ENCODE results near the gene PIK3R3. TPM values are rescaled to one million over a fixed set of nuclear protein-coding genes. Genes with fewer than 3 reads are reported as not detected.

The PIK3R3 gene
- total RNA-seq, 1 experiment from 2014 or later: 9.0 TPM

DNA sequence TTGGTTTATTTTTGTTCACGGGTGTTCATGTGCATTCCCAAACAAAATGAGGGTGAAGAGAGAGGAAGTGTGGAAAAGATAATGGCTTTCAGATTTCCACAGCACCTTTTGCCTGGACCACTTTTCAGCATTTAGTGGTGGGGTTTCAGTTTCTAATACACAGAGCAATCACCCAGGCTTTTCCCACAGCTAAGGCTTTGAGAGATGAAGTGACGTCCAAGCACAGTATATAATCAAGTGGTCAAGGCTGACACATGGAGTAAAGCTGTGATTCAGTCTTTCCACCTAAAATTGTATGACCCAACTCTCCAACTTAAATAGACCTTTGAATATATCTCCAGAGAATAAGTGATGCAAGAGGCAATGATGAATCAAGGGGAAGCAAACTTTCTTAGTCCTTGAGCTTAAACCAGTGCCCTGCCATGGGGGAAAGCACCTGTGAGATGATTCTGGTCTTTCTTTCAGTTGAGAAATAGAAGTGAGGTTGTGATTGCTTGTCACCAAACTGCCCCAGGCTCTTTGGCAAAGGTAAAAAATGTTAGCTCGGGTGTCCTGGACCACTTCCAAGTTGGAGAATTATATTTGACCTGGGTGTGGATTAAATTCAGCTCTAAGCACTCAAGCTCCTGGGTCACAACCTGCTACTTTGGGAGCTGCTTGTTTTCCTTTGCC lies 2.4 kb upstream of the PIK3R3 start:
- no peak overlapping the region for H3K27ac Mint-ChIP-seq
- ChIA-PET CTCF (interaction anchor here (2.0 kb wide), 1 partner anchor 89 kb away, joined by 8 read pairs; no protein-coding TSS in a partner anchor), POLR2A (interaction anchor here (0.7 kb wide), 1 partner anchor 129 kb away, joined by 3 read pairs; no protein-coding TSS in a partner anchor)
- no peak for ATAC-seq
- TF ChIP-seq ESRRA (CRISPR knock-in tag; IDR thresholded peaks at IDR 0.05; ENCODE audit: borderline replicate concordance) (no peak), IRF2 (CRISPR knock-in tag; IDR thresholded peaks at IDR 0.05; ENCODE audit: borderline replicate concordance, low read depth) (no peak), NFATC4 (CRISPR knock-in tag; IDR thresholded peaks at IDR 0.05) (no peak), TP53 (CRISPR knock-in tag; IDR thresholded peaks at IDR 0.05) (no peak), NR3C1 (CRISPR knock-in tag; conservative IDR thresholded peaks at IDR 0.05; ENCODE audit: low read depth) (no peak), RORB (CRISPR knock-in tag; IDR thresholded peaks at IDR 0.05) (no peak), ZSCAN18 (CRISPR knock-in tag; IDR thresholded peaks at IDR 0.05) (no peak), SMAD4 (CRISPR knock-in tag; IDR thresholded peaks at IDR 0.05) (no peak), ZNF138 (CRISPR knock-in tag; conservative IDR thresholded peaks at IDR 0.05) (no peak)
- TF ChIP-seq, protein P1, sequence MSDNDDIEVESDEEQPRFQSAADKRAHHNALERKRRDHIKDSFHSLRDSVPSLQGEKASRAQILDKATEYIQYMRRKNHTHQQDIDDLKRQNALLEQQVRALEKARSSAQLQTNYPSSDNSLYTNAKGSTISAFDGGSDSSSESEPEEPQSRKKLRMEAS (CRISPR knock-in tag; IDR thresholded peaks at IDR 0.05): no peak
- TF ChIP-seq, protein P2, sequence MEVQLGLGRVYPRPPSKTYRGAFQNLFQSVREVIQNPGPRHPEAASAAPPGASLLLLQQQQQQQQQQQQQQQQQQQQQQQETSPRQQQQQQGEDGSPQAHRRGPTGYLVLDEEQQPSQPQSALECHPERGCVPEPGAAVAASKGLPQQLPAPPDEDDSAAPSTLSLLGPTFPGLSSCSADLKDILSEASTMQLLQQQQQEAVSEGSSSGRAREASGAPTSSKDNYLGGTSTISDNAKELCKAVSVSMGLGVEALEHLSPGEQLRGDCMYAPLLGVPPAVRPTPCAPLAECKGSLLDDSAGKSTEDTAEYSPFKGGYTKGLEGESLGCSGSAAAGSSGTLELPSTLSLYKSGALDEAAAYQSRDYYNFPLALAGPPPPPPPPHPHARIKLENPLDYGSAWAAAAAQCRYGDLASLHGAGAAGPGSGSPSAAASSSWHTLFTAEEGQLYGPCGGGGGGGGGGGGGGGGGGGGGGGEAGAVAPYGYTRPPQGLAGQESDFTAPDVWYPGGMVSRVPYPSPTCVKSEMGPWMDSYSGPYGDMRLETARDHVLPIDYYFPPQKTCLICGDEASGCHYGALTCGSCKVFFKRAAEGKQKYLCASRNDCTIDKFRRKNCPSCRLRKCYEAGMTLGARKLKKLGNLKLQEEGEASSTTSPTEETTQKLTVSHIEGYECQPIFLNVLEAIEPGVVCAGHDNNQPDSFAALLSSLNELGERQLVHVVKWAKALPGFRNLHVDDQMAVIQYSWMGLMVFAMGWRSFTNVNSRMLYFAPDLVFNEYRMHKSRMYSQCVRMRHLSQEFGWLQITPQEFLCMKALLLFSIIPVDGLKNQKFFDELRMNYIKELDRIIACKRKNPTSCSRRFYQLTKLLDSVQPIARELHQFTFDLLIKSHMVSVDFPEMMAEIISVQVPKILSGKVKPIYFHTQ (CRISPR knock-in tag; IDR thresholded peaks at IDR 0.05): no peak
- TF ChIP-seq, protein P3, sequence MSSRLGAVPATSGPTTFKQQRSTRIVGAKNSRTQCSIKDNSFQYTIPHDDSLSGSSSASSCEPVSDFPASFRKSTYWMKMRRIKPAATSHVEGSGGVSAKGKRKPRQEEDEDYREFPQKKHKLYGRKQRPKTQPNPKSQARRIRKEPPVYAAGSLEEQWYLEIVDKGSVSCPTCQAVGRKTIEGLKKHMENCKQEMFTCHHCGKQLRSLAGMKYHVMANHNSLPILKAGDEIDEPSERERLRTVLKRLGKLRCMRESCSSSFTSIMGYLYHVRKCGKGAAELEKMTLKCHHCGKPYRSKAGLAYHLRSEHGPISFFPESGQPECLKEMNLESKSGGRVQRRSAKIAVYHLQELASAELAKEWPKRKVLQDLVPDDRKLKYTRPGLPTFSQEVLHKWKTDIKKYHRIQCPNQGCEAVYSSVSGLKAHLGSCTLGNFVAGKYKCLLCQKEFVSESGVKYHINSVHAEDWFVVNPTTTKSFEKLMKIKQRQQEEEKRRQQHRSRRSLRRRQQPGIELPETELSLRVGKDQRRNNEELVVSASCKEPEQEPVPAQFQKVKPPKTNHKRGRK (CRISPR knock-in tag; IDR thresholded peaks at IDR 0.05; ENCODE audit: borderline replicate concordance): no peak
- TF ChIP-seq, protein P4, sequence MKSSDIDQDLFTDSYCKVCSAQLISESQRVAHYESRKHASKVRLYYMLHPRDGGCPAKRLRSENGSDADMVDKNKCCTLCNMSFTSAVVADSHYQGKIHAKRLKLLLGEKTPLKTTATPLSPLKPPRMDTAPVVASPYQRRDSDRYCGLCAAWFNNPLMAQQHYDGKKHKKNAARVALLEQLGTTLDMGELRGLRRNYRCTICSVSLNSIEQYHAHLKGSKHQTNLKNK (CRISPR knock-in tag; IDR thresholded peaks at IDR 0.05): no peak
- H3K27me3 Mint-ChIP-seq (ENCODE audit: low read depth): peaks cover 36% of the 10 kb centered on the region
- DNase-seq (ENCODE audit: low spot score): no peak
- H3K4me3 Mint-ChIP-seq: no peak overlapping the region
- no peaks in the 10 kb centered on the region for H3K36me3 Mint-ChIP-seq
- H3K9me3 Mint-ChIP-seq: no peaks in the 10 kb centered on the region
- peaks cover 23% of the 10 kb centered on the region for H3K4me1 Mint-ChIP-seq

DNA sequence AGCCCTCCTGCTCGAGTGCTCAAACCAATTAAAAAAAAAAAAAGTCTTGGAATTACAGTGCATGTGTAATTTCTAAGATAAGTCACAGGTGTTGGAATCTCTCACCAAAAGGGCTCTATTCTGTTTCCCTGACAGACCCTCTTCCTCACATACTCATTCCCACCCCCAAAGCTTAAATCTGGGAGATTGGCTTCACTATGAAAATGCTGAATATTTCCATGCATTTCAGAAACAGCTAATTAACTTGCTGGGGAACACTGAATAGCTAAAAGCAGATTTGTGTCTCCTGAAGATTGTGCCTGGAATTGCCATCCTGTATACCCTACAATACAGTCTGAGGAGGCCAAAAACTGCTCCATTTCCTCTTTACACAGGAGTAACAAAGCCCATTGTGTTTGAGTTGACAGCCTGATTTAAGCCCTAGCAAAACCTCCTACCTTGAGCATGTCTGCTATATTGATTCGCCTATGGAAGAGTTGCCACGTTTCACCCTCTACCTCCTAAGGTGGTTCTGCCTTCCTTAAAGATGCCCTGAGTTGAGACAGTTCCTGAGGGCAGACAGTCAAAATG lies 1.4 kb upstream of the PIK3R3 start:
- Mint-ChIP-seq H3K27me3 (ENCODE audit: low read depth) (peaks cover 36% of the 10 kb centered on the region), H3K36me3 (no peaks in the 10 kb centered on the region), H3K27ac (peak overlapping the region; percentile 100), H3K9me3 (no peaks in the 10 kb centered on the region), H3K4me1 (peaks cover 27% of the 10 kb centered on the region), H3K4me3 (peak overlapping the region; percentile 90)
- POLR2A ChIA-PET: no interaction called here
- ATAC-seq: no peak
- CTCF ChIA-PET: interaction anchor here (0.7 to 2.0 kb wide), 2 partner anchors 39 to 90 kb away, joined by 3 to 8 read pairs; no protein-coding TSS in a partner anchor
- DNase-seq (ENCODE audit: low spot score): no peak
- TF ChIP-seq ZNF317 (CRISPR knock-in tag; IDR thresholded peaks at IDR 0.05; ENCODE audit: borderline replicate concordance, low read depth) (no peak), ZBTB43 (CRISPR knock-in tag; IDR thresholded peaks at IDR 0.05) (no peak), GABPB1 (CRISPR knock-in tag; IDR thresholded peaks at IDR 0.05) (no peak), KAT7 (CRISPR knock-in tag; IDR thresholded peaks at IDR 0.05; ENCODE audit: borderline replicate concordance) (no peak), FOXP1 (CRISPR knock-in tag; IDR thresholded peaks at IDR 0.05; ENCODE audit: borderline replicate concordance) (no peak), IRF2 (CRISPR knock-in tag; IDR thresholded peaks at IDR 0.05; ENCODE audit: borderline replicate concordance, low read depth) (no peak), ATF2 (CRISPR knock-in tag; IDR thresholded peaks at IDR 0.05; ENCODE audit: borderline replicate concordance, low read depth) (no peak)
- TF ChIP-seq, protein P1 (CRISPR knock-in tag; IDR thresholded peaks at IDR 0.05): no peak
- TF ChIP-seq, protein P4 (CRISPR knock-in tag; IDR thresholded peaks at IDR 0.05): no peak

All from WTC11 (cell line).